GM12878 (cell line): ENCODE data around the gene MAP2K1.

Source experiments
- CHD2 ChIP-seq: IDR thresholded peaks from 2 replicates; pipeline ENCODE4 v1.6.1; 2011; ENCODE audit warnings: low read depth, low read length, improper control_type of control experiment, borderline replicate concordance
- LARP7 ChIP-seq: fragments of 450-650 bp; IDR thresholded peaks from 2 replicates; pipeline ENCODE4 v1.6.1; 2017; ENCODE audit warnings: mild to moderate bottlenecking
- SMAD1 ChIP-seq: fragments of 450-650 bp; IDR thresholded peaks from 2 replicates; pipeline ENCODE4 v1.6.1; 2018; ENCODE audit warnings: mild to moderate bottlenecking, low read depth; ENCODE audit not compliant: partially characterized antibody
- TF ChIP-seq, protein P1 (sequence below), 3 experiments: IDR thresholded peaks in 2 of 3; conservative IDR thresholded peaks in 1 of 3; 2 replicates each; pipeline ENCODE4 v1.5.1; 2011; ENCODE audit warnings: low read depth in 3 of 3, low read length in 3 of 3, mild to moderate bottlenecking in 3 of 3, control low read depth in 2 of 3, moderate library complexity in 2 of 3, inconsistent platforms in 1 of 3, mixed read lengths in 1 of 3; ENCODE audit not compliant: control insufficient read depth in 2 of 3, insufficient read depth in 1 of 3; ENCODE audit errors: extremely low read depth in 1 of 3

GRCh38 chr15:66390678-66391077 is 4.0 kb downstream of the MAP2K1 start:
- TF ChIP-seq, protein P1, sequence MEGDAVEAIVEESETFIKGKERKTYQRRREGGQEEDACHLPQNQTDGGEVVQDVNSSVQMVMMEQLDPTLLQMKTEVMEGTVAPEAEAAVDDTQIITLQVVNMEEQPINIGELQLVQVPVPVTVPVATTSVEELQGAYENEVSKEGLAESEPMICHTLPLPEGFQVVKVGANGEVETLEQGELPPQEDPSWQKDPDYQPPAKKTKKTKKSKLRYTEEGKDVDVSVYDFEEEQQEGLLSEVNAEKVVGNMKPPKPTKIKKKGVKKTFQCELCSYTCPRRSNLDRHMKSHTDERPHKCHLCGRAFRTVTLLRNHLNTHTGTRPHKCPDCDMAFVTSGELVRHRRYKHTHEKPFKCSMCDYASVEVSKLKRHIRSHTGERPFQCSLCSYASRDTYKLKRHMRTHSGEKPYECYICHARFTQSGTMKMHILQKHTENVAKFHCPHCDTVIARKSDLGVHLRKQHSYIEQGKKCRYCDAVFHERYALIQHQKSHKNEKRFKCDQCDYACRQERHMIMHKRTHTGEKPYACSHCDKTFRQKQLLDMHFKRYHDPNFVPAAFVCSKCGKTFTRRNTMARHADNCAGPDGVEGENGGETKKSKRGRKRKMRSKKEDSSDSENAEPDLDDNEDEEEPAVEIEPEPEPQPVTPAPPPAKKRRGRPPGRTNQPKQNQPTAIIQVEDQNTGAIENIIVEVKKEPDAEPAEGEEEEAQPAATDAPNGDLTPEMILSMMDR (IDR thresholded peaks at IDR 0.05 in 2 of 3, conservative IDR thresholded peaks at IDR 0.05 in 1 of 3; ENCODE audit: control insufficient read depth in 2 of 3, extremely low read depth in 1 of 3, insufficient read depth in 1 of 3, low read depth in 3 of 3, low read length in 3 of 3) = no peak
- TF ChIP-seq LARP7 (no peak), SMAD1 (no peak), CHD2 (no peak)
